ENCODE data around the gene DCAF8. TPM values are rescaled to one million over a fixed set of nuclear protein-coding genes. Genes with fewer than 3 reads are reported as not detected.

DCAF8 gene
- polyA plus RNA-seq, 1 donor: 152 TPM

GRCh38 chr1:160189649-160190625 is 72.4 kb downstream of the DCAF8 start, which contains the start of gene CASQ1:
Gene CASQ1 (plus strand): TSS chr1:160190575. CDS start chr1:160190752, 177 bp downstream.
- H3K27ac ChIP-seq (ENCODE audit: low read length): no peak within 1 kb of the TSS
- peaks cover 11% of the 10 kb centered on the region for H3K4me1 ChIP-seq (ENCODE audit: control insufficient read depth, insufficient read depth, low read length)
- H3K36me3 ChIP-seq (ENCODE audit: control insufficient read depth, insufficient read depth, low read length): no peaks in the 10 kb centered on the region
- no peak for DNase-seq
- no CpG with 5 or more reads among the region's 15 CpGs for WGBS (ENCODE audit: insufficient coverage, low lambda C conversion rate)
- no peaks in the 10 kb centered on the region for H3K9me3 ChIP-seq (ENCODE audit: control insufficient read depth, low read depth, low read length)
- no peaks in the 10 kb centered on the region for H3K27me3 ChIP-seq (ENCODE audit: control insufficient read depth, insufficient read depth, low read length)
- no peak within 1 kb of the TSS for H3K4me3 ChIP-seq (ENCODE audit: low read length)

- Histone ChIP-seq H3K4me1 (ENCODE audit: control insufficient read depth, insufficient read depth, low read length) (peaks cover 8% of the 10 kb centered on the region), H3K36me3 (ENCODE audit: control insufficient read depth, insufficient read depth, low read length) (no peaks in the 10 kb centered on the region), H3K27me3 (ENCODE audit: control insufficient read depth, insufficient read depth, low read length) (no peaks in the 10 kb centered on the region), H3K4me3 (ENCODE audit: low read length) (no peak overlapping the region), H3K9me3 (ENCODE audit: control insufficient read depth, low read depth, low read length) (no peaks in the 10 kb centered on the region), H3K27ac (ENCODE audit: low read length) (no peak overlapping the region)
- no peak for DNase-seq
- WGBS (ENCODE audit: insufficient coverage, low lambda C conversion rate): 100% methylated on average over 2 of the region's 7 CpGs
These were observed 74.0 kb downstream of the DCAF8 start for GRCh38 chr1:160188341-160188740.

- Histone ChIP-seq H3K9me3 (ENCODE audit: control insufficient read depth, low read depth, low read length) (no peaks in the 10 kb centered on the region), H3K4me3 (ENCODE audit: low read length) (no peak overlapping the region), H3K36me3 (ENCODE audit: control insufficient read depth, insufficient read depth, low read length) (no peaks in the 10 kb centered on the region), H3K27ac (ENCODE audit: low read length) (no peak overlapping the region), H3K27me3 (ENCODE audit: control insufficient read depth, insufficient read depth, low read length) (no peaks in the 10 kb centered on the region), H3K4me1 (ENCODE audit: control insufficient read depth, insufficient read depth, low read length) (no peaks in the 10 kb centered on the region)
- DNase-seq: no peak
- 100% methylated on average over 1 of the region's 7 CpGs for WGBS (ENCODE audit: insufficient coverage, low lambda C conversion rate)
These were observed 74.9 kb downstream of the DCAF8 start for GRCh38 chr1:160187407-160187806.

- no CpG with 5 or more reads among the region's 2 CpGs for WGBS (ENCODE audit: insufficient coverage, low lambda C conversion rate)
- no peak for DNase-seq
- Histone ChIP-seq H3K9me3 (ENCODE audit: control insufficient read depth, low read depth, low read length) (no peaks in the 10 kb centered on the region), H3K4me1 (ENCODE audit: control insufficient read depth, insufficient read depth, low read length) (no peaks in the 10 kb centered on the region), H3K27me3 (ENCODE audit: control insufficient read depth, insufficient read depth, low read length) (no peaks in the 10 kb centered on the region), H3K27ac (ENCODE audit: low read length) (no peak overlapping the region), H3K36me3 (ENCODE audit: control insufficient read depth, insufficient read depth, low read length) (no peaks in the 10 kb centered on the region), H3K4me3 (ENCODE audit: low read length) (no peak overlapping the region)
These were observed 75.6 kb downstream of the DCAF8 start for GRCh38 chr1:160186729-160187128.

GRCh38 chr1:160186246-160186645 is 76.1 kb downstream of the DCAF8 start:
- H3K36me3 ChIP-seq (ENCODE audit: control insufficient read depth, insufficient read depth, low read length): no peaks in the 10 kb centered on the region
- no peak for DNase-seq
- no peaks in the 10 kb centered on the region for H3K9me3 ChIP-seq (ENCODE audit: control insufficient read depth, low read depth, low read length)
- no peaks in the 10 kb centered on the region for H3K27me3 ChIP-seq (ENCODE audit: control insufficient read depth, insufficient read depth, low read length)
- no CpG with 5 or more reads among the region's 7 CpGs for WGBS (ENCODE audit: insufficient coverage, low lambda C conversion rate)
- H3K4me1 ChIP-seq (ENCODE audit: control insufficient read depth, insufficient read depth, low read length): no peaks in the 10 kb centered on the region
- no peak overlapping the region for H3K4me3 ChIP-seq (ENCODE audit: low read length)
- no peak overlapping the region for H3K27ac ChIP-seq (ENCODE audit: low read length)

- DNase-seq: no peak
- WGBS (ENCODE audit: insufficient coverage, low lambda C conversion rate): no CpG with 5 or more reads among the region's 4 CpGs
- no peaks in the 10 kb centered on the region for H3K4me1 ChIP-seq (ENCODE audit: control insufficient read depth, insufficient read depth, low read length)
- H3K9me3 ChIP-seq (ENCODE audit: control insufficient read depth, low read depth, low read length): no peaks in the 10 kb centered on the region
- H3K36me3 ChIP-seq (ENCODE audit: control insufficient read depth, insufficient read depth, low read length): no peaks in the 10 kb centered on the region
- H3K4me3 ChIP-seq (ENCODE audit: low read length): no peak overlapping the region
- no peak overlapping the region for H3K27ac ChIP-seq (ENCODE audit: low read length)
- peaks cover 5% of the 10 kb centered on the region for H3K27me3 ChIP-seq (ENCODE audit: control insufficient read depth, insufficient read depth, low read length)
These were observed 83.0 kb downstream of the DCAF8 start for GRCh38 chr1:160179336-160179735.

- Histone ChIP-seq H3K36me3 (ENCODE audit: control insufficient read depth, insufficient read depth, low read length) (no peaks in the 10 kb centered on the region), H3K4me1 (ENCODE audit: control insufficient read depth, insufficient read depth, low read length) (no peaks in the 10 kb centered on the region), H3K9me3 (ENCODE audit: control insufficient read depth, low read depth, low read length) (no peaks in the 10 kb centered on the region), H3K27me3 (ENCODE audit: control insufficient read depth, insufficient read depth, low read length) (peaks cover 5% of the 10 kb centered on the region), H3K4me3 (ENCODE audit: low read length) (no peak overlapping the region), H3K27ac (ENCODE audit: low read length) (no peak overlapping the region)
- DNase-seq: no peak
- WGBS (ENCODE audit: insufficient coverage, low lambda C conversion rate): no CpG with 5 or more reads among the region's 2 CpGs
These were observed 83.6 kb downstream of the DCAF8 start for GRCh38 chr1:160178731-160179130.

GRCh38 chr1:160177667-160178066 is 84.7 kb downstream of the DCAF8 start:
- no CpG with 5 or more reads among the region's 1 CpG for WGBS (ENCODE audit: insufficient coverage, low lambda C conversion rate)
- peaks cover 9% of the 10 kb centered on the region for H3K27me3 ChIP-seq (ENCODE audit: control insufficient read depth, insufficient read depth, low read length)
- no peak overlapping the region for H3K4me3 ChIP-seq (ENCODE audit: low read length)
- DNase-seq: no peak
- no peaks in the 10 kb centered on the region for H3K9me3 ChIP-seq (ENCODE audit: control insufficient read depth, low read depth, low read length)
- no peak overlapping the region for H3K27ac ChIP-seq (ENCODE audit: low read length)
- no peaks in the 10 kb centered on the region for H3K36me3 ChIP-seq (ENCODE audit: control insufficient read depth, insufficient read depth, low read length)
- H3K4me1 ChIP-seq (ENCODE audit: control insufficient read depth, insufficient read depth, low read length): no peaks in the 10 kb centered on the region

- no CpG with 5 or more reads among the region's 2 CpGs for WGBS (ENCODE audit: insufficient coverage, low lambda C conversion rate)
- H3K4me1 ChIP-seq (ENCODE audit: control insufficient read depth, insufficient read depth, low read length): no peaks in the 10 kb centered on the region
- no peak overlapping the region for H3K27ac ChIP-seq (ENCODE audit: low read length)
- H3K36me3 ChIP-seq (ENCODE audit: control insufficient read depth, insufficient read depth, low read length): no peaks in the 10 kb centered on the region
- H3K9me3 ChIP-seq (ENCODE audit: control insufficient read depth, low read depth, low read length): no peaks in the 10 kb centered on the region
- H3K4me3 ChIP-seq (ENCODE audit: low read length): no peak overlapping the region
- DNase-seq: no peak
- peaks cover 9% of the 10 kb centered on the region for H3K27me3 ChIP-seq (ENCODE audit: control insufficient read depth, insufficient read depth, low read length)
These were observed 85.1 kb downstream of the DCAF8 start for GRCh38 chr1:160177231-160177630.

- Histone ChIP-seq H3K27me3 (ENCODE audit: control insufficient read depth, insufficient read depth, low read length) (peaks cover 13% of the 10 kb centered on the region), H3K27ac (ENCODE audit: low read length) (no peak overlapping the region), H3K36me3 (ENCODE audit: control insufficient read depth, insufficient read depth, low read length) (no peaks in the 10 kb centered on the region), H3K9me3 (ENCODE audit: control insufficient read depth, low read depth, low read length) (no peaks in the 10 kb centered on the region), H3K4me3 (ENCODE audit: low read length) (no peak overlapping the region), H3K4me1 (ENCODE audit: control insufficient read depth, insufficient read depth, low read length) (no peaks in the 10 kb centered on the region)
- DNase-seq: no peak
- no CpG with 5 or more reads among the region's 9 CpGs for WGBS (ENCODE audit: insufficient coverage, low lambda C conversion rate)
These were observed 90.4 kb downstream of the DCAF8 start for GRCh38 chr1:160171980-160172379.

All from large intestine (tissue), 3 donors.